ENCODE results near the gene SFMBT2. TPM values are rescaled to one million over a fixed set of nuclear protein-coding genes. Genes with fewer than 3 reads are reported as not detected.

SFMBT2 gene
- total and polyA plus RNA-seq, 2 of the 13 experiments (the other 11 are each of a cell fraction or from before 2014, with no cell fraction given) = 0.01 to 0.02 TPM

DNA sequence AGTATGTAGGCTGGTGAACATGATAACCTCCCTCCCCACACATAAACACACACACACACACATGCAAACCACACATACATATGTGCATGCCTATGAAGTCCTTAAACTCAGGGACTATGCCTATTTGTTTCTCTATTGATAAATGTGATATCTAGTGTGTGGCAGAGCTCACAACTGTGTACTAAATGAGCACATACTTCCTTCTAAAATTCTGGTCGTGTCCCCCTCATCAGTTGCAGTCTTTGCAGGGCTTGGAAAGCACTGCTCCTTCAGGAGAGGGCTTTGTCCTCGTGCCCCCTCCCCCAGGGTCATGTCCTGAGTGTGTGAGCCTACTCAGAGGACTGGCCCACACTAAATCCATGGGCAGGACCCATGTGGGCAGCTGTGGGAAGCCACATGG lies 94.0 kb downstream of the SFMBT2 start:
- no peak overlapping the region for H3K9ac ChIP-seq (ENCODE audit: insufficient read depth, low read depth, low read length)
- H4K20me1 ChIP-seq (ENCODE audit: insufficient read depth, low read length) = no peaks in the 10 kb centered on the region
- POLR2A ChIA-PET = no interaction called here
- TF ChIP-seq GPN1 (CRISPR knock-in tag; IDR thresholded peaks at IDR 0.05; ENCODE audit: borderline replicate concordance) (no peak), EP300 (IDR thresholded peaks at IDR 0.05; ENCODE audit: low read depth in 2 of 2, low read length in 2 of 2) (no peak), EP300 (CRISPR knock-in tag; IDR thresholded peaks at IDR 0.05; ENCODE audit: borderline replicate concordance) (no peak), SUZ12 (IDR thresholded peaks at IDR 0.05; ENCODE audit: low read depth, low read length) (no peak), CHCHD3 (CRISPR knock-in tag; IDR thresholded peaks at IDR 0.05) (no peak), GFI1 (CRISPR knock-in tag; IDR thresholded peaks at IDR 0.05; ENCODE audit: borderline replicate concordance) (no peak), ZSCAN29 (CRISPR knock-in tag; conservative IDR thresholded peaks at IDR 0.05) (no peak), ZNF614 (CRISPR knock-in tag; IDR thresholded peaks at IDR 0.05; ENCODE audit: borderline replicate concordance) (no peak), HOXA7 (CRISPR knock-in tag; IDR thresholded peaks at IDR 0.05) (no peak), ZNF777 (CRISPR knock-in tag; IDR thresholded peaks at IDR 0.05) (no peak), ZNF737 (CRISPR knock-in tag; IDR thresholded peaks at IDR 0.05; ENCODE audit: borderline replicate concordance) (no peak), SMAD1 (CRISPR knock-in tag; IDR thresholded peaks at IDR 0.05; ENCODE audit: borderline replicate concordance, low read depth) (no peak), TP53 (CRISPR knock-in tag; conservative IDR thresholded peaks at IDR 0.05) (no peak), ZNF891 (CRISPR knock-in tag; IDR thresholded peaks at IDR 0.05) (no peak), ESRRA (CRISPR knock-in tag; IDR thresholded peaks at IDR 0.05; ENCODE audit: low read depth) (no peak)
- intact Hi-C loops (cut with micrococcal nuclease; ENCODE audit: unreplicated experiment) (no loop called here), in situ Hi-C loops (cut with HindIII; ENCODE audit: extremely low pct_ligation_motif_present, low pct_unique_long_range_greater_than_20kb) (no loop called here)
- CTCF ChIA-PET (ENCODE audit: low intra/inter-chr PET ratio, low total read pairs) = no interaction called here
- H3K9me3 ChIP-seq (ENCODE audit: low read length) = no peaks in the 10 kb centered on the region
- no peaks in the 10 kb centered on the region for H3K4me1 ChIP-seq (ENCODE audit: insufficient read depth, low read length)
- H3K4me2 ChIP-seq (ENCODE audit: low read depth, low read length) = no peak overlapping the region
- no TSS peak for BruUV-seq (replicated peaks)
- no peak overlapping the region for H3K4me3 ChIP-seq (replicated peaks in 1 of 3; ENCODE audit: insufficient read depth in 1 of 3, low read depth in 2 of 3, low read length in 3 of 3)
- 0% methylated on average over 2 of the region's 2 CpGs for WGBS (ENCODE audit: low lambda C conversion rate)
- peaks cover 0 to 4% of the 10 kb centered on the region in 2 experiments; a peak in 2 of 5 replicates for H3K27me3 ChIP-seq (ENCODE audit: control insufficient read depth in 1 of 2, insufficient read depth in 2 of 2, low read length in 2 of 2)
- no peaks in the 10 kb centered on the region for H3K79me2 ChIP-seq (ENCODE audit: insufficient read depth, low read length)
- no peak overlapping the region for H2AFZ ChIP-seq (ENCODE audit: low read length)
- no peak for ATAC-seq
- DNase-seq (ENCODE audit: low spot score) = no peak
- no peak for FAIRE-seq
- H3K27ac ChIP-seq (ENCODE audit: extremely low read length, insufficient read depth, low read length) = no peak overlapping the region
- no peaks in the 10 kb centered on the region for H3K36me3 ChIP-seq (replicated peaks in 1 of 2; ENCODE audit: control insufficient read depth in 1 of 2, insufficient read depth in 2 of 2, low read length in 2 of 2)

All from HepG2 (cell line).